Measurements from ENCODE around the gene LAD1. TPM values are rescaled to one million over a fixed set of nuclear protein-coding genes. Genes with fewer than 3 reads are reported as not detected.

LAD1 gene
- total and polyA plus RNA-seq, 4 donors, result 17.8 to 63.8 (median 38.7) TPM

DNA sequence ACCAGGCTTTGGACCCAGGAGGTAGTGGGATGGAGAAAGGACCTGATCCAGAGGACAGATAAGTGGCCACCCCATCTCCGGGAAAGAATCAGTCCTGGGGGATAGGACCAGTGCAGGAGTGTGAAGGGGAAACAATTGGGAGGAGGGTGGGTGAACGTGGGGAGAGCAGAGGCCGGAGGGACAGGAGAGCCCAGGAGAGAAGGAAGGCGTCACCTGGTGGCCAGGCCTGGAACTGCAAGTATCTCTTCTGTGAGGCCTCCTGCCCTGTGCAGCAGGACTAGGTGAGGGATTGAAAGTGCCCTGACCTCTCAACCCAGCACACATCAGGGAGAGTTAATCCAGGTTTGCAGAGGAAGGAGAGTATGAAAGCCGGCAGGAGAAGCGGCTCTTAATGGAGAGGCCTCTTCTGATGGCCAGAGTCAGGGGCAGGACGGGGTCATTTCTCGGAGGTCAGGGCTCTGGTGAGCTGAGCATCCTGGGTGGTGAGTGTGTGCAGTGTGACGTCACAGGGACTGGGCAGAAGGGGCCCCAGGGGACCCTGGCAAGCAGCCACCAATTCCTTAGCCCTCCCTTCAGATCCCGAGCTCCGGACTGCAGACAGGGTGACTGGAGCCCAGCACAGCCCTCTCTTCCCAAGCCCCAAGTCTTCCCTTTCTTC is 9.2 kb upstream of the LAD1 start:
- Histone ChIP-seq H3K4me1 (ENCODE audit: control insufficient read depth in 5 of 5, insufficient read depth in 5 of 5, low read length in 5 of 5) (peaks cover 0 to 6% (median 0%) of the 10 kb centered on the region in 5 donors), H3K4me3 (no peak overlapping the region), H3K9me3 (ENCODE audit: control insufficient read depth in 4 of 4, insufficient read depth in 3 of 4, low read length in 3 of 4) (no peaks in the 10 kb centered on the region), H3K9ac (ENCODE audit: insufficient read depth in 1 of 2, low read length in 2 of 2) (no peak overlapping the region), H3K36me3 (ENCODE audit: control insufficient read depth in 4 of 4, insufficient read depth in 4 of 4, low read length in 4 of 4) (no peaks in the 10 kb centered on the region), H3K27me3 (ENCODE audit: control insufficient read depth in 3 of 3, insufficient read depth in 3 of 3, low read length in 2 of 3) (no peaks in the 10 kb centered on the region), H3K27ac (ENCODE audit: low read depth in 1 of 2, low read length in 1 of 2) (no peak overlapping the region)
- 41 to 43% methylated on average over 11 of the region's 11 CpGs for WGBS, 2 donors
- ATAC-seq (ENCODE audit: insufficient read depth, low FRiP score) (peak; percentile 69), DNase-seq (peak; percentile 71 to 80 (median 80))
- TF ChIP-seq, protein P1, sequence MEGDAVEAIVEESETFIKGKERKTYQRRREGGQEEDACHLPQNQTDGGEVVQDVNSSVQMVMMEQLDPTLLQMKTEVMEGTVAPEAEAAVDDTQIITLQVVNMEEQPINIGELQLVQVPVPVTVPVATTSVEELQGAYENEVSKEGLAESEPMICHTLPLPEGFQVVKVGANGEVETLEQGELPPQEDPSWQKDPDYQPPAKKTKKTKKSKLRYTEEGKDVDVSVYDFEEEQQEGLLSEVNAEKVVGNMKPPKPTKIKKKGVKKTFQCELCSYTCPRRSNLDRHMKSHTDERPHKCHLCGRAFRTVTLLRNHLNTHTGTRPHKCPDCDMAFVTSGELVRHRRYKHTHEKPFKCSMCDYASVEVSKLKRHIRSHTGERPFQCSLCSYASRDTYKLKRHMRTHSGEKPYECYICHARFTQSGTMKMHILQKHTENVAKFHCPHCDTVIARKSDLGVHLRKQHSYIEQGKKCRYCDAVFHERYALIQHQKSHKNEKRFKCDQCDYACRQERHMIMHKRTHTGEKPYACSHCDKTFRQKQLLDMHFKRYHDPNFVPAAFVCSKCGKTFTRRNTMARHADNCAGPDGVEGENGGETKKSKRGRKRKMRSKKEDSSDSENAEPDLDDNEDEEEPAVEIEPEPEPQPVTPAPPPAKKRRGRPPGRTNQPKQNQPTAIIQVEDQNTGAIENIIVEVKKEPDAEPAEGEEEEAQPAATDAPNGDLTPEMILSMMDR (IDR thresholded peaks at IDR 0.05; ENCODE audit: control extremely low read depth, extremely low read depth), result peak; percentile 74

DNA sequence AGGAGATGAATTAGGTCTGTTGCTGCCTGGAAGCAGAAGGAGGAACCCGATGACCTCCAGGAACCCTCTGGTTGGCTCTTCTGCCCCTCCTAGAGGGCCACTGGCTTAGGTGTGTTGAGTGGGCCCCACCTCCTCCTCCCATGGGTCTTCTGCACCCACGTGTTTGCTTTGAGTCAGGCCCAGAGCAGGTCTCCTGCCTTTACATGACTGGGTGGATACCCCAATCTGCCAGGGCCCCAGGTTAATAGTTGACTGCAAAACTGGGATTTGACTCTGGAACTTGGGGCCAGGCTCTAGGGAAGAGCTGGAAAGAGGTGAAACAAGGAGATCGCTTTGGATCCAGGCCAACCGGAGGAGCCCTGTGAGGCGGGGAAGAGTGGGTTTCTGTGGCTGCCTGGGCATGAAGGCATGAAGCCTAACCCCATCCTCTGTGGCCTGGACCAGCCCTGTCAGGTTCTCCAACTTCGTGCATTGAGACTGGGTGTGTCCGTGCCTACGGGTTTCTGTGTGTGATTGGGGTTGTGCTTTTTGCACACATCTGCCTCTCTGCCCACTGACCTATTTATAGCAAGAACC is 7.8 kb upstream of the LAD1 start:
- DNase-seq (no peak), ATAC-seq (ENCODE audit: insufficient read depth, low FRiP score) (no peak)
- Histone ChIP-seq H3K27ac (ENCODE audit: low read depth in 1 of 2, low read length in 1 of 2) (no peak overlapping the region), H3K4me3 (no peak overlapping the region), H3K27me3 (ENCODE audit: control insufficient read depth in 3 of 3, insufficient read depth in 3 of 3, low read length in 2 of 3) (no peaks in the 10 kb centered on the region), H3K9me3 (ENCODE audit: control insufficient read depth in 4 of 4, insufficient read depth in 3 of 4, low read length in 3 of 4) (no peaks in the 10 kb centered on the region), H3K36me3 (ENCODE audit: control insufficient read depth in 4 of 4, insufficient read depth in 4 of 4, low read length in 4 of 4) (no peaks in the 10 kb centered on the region), H3K9ac (ENCODE audit: insufficient read depth in 1 of 2, low read length in 2 of 2) (no peak overlapping the region), H3K4me1 (ENCODE audit: control insufficient read depth in 5 of 5, insufficient read depth in 5 of 5, low read length in 5 of 5) (peaks cover 0 to 6% (median 0%) of the 10 kb centered on the region in 5 donors)
- 85 to 86% methylated on average over 8 of the region's 8 CpGs for WGBS, 2 donors
- TF ChIP-seq, protein P1 (IDR thresholded peaks at IDR 0.05; ENCODE audit: control extremely low read depth, extremely low read depth), result no peak

DNA sequence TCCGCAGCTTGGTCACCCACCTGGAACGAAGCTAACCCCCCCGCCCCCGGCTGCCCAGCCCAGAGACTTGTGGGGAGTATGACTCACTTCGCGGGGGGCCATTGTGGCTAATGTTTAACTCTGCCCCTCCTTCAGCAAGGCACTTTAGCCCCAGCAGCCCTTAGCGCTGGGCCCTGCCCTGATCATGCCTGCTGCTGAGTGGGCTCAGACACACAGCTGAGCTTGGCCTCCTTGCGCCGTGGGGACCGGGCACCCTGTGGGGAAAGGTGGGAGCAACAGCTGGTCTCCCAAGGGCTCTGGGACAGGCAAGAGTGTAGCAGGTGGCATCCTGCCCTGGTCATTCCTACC is 6.3 kb upstream of the LAD1 start:
- H3K4me3 ChIP-seq, result no peak overlapping the region
- no peaks in the 10 kb centered on the region for H3K9me3 ChIP-seq (ENCODE audit: control insufficient read depth in 4 of 4, insufficient read depth in 3 of 4, low read length in 3 of 4)
- TF ChIP-seq, protein P1 (IDR thresholded peaks at IDR 0.05; ENCODE audit: control extremely low read depth, extremely low read depth), result no peak
- no peaks in the 10 kb centered on the region for H3K36me3 ChIP-seq (ENCODE audit: control insufficient read depth in 4 of 4, insufficient read depth in 4 of 4, low read length in 4 of 4)
- peaks cover 0 to 12% (median 3%) of the 10 kb centered on the region in 5 donors for H3K4me1 ChIP-seq (ENCODE audit: control insufficient read depth in 5 of 5, insufficient read depth in 5 of 5, low read length in 5 of 5)
- ATAC-seq (ENCODE audit: insufficient read depth, low FRiP score) (peak; percentile 53), DNase-seq (peak in 2 of 3 donors; percentile 41 to 43)
- no peak overlapping the region for H3K27ac ChIP-seq (ENCODE audit: low read depth in 1 of 2, low read length in 1 of 2)
- peaks cover 0 to 3% (median 2%) of the 10 kb centered on the region in 3 donors for H3K27me3 ChIP-seq (ENCODE audit: control insufficient read depth in 3 of 3, insufficient read depth in 3 of 3, low read length in 2 of 3)
- H3K9ac ChIP-seq (ENCODE audit: insufficient read depth in 1 of 2, low read length in 2 of 2), result no peak overlapping the region
- WGBS, 2 donors, result 69 to 74% methylated on average over 10 of the region's 10 CpGs
